PC-9 (cell line): ENCODE results near the gene TVP23A. TPM values are rescaled to one million over a fixed set of nuclear protein-coding genes. Genes with fewer than 3 reads are reported as not detected.

Source experiments
- BruUV-seq: library from RNA; stranded (reverse); fragments of 400-500 nt; replicated peaks from 2 replicates; lab custom pipeline; 2021; lab: Mats Ljungman, UMichigan
- CTCF ChIA-PET: fragments of 300-600 bp; sonication (Branson Sonifier 250); formaldehyde crosslinking; loops from one replicate; lab custom pipeline; 2022; ENCODE audit warnings: antibody characterized with exemption; lab: Charles Lee
- POLR2A ChIA-PET: fragments of 300-600 bp; sonication (Branson Sonifier 250); formaldehyde crosslinking; loops from one replicate; lab custom pipeline; 2022; ENCODE audit warnings: antibody characterized with exemption; ENCODE audit not compliant: unreplicated experiment; lab: Charles Lee
- DNase-seq, 2 experiments: peaks; one replicate each; pipeline versions ENCODE4 v3.0.0 to v3.0.0-alpha.2; 2015 to 2022; ENCODE audit warnings: mixed read lengths in 1 of 2
- H2AFZ ChIP-seq: fragments of 200-600 bp; sonication (generic); 2 replicates; pipeline ENCODE4 v1.8.1; 2017; ENCODE audit warnings: antibody characterized with exemption
- H3F3A ChIP-seq: fragments of 200-600 bp; sonication (generic); 2 replicates; pipeline ENCODE4 v1.8.1; 2017; ENCODE audit warnings: antibody characterized with exemption, mild to moderate bottlenecking, low read depth; ENCODE audit not compliant: insufficient read depth
- H3K27ac ChIP-seq: fragments of 200-600 bp; sonication (generic); 2 replicates; pipeline ENCODE4 v1.6.1; 2016; ENCODE audit warnings: mixed run types
- H3K27me3 ChIP-seq: fragments of 200-600 bp; sonication (generic); 2 replicates; pipeline ENCODE4 v1.6.1; 2016; ENCODE audit warnings: low read depth, mixed run types; ENCODE audit not compliant: insufficient read depth
- H3K36me3 ChIP-seq: fragments of 200-600 bp; sonication (generic); 2 replicates; pipeline ENCODE4 v1.6.1; 2016; ENCODE audit warnings: low read depth, mixed run types
- H3K4me1 ChIP-seq: fragments of 200-600 bp; sonication (generic); replicated peaks from 2 replicates; pipeline ENCODE4 v1.6.1; 2016; ENCODE audit warnings: mixed run types; ENCODE audit not compliant: insufficient read depth
- H3K4me2 ChIP-seq: fragments of 200-600 bp; sonication (generic); 2 replicates; pipeline ENCODE4 v1.6.1; 2017; ENCODE audit warnings: mixed run types
- H3K4me3 ChIP-seq: fragments of 200-600 bp; sonication (generic); 2 replicates; pipeline ENCODE4 v1.6.1; 2016; ENCODE audit warnings: mixed run types
- H3K79me2 ChIP-seq: fragments of 200-600 bp; sonication (generic); 2 replicates; pipeline ENCODE4 v1.6.1; 2017; ENCODE audit warnings: low read depth, mixed run types
- H3K9me2 ChIP-seq: fragments of 200-600 bp; sonication (generic); 2 replicates; pipeline ENCODE4 v1.8.1; 2017; ENCODE audit warnings: mild to moderate bottlenecking; ENCODE audit not compliant: insufficient read depth
- H3K9me3 ChIP-seq: fragments of 200-600 bp; sonication (generic); 2 replicates; pipeline ENCODE4 v1.8.1; 2016; ENCODE audit warnings: low read depth; ENCODE audit not compliant: insufficient read depth
- H4K20me1 ChIP-seq: fragments of 200-600 bp; sonication (generic); 2 replicates; pipeline ENCODE4 v1.8.1; 2017; ENCODE audit not compliant: insufficient read depth
- EZH2 ChIP-seq: fragments of 200-600 bp; sonication (generic); IDR thresholded peaks from 2 replicates; pipeline ENCODE4 v1.8.0; 2017; ENCODE audit warnings: antibody characterized with exemption, low read depth
- intact Hi-C: fragments of 100-400 bp; cut with micrococcal nuclease; formaldehyde crosslinking; loops from one replicate; pipeline ENCODE4 v1.10.0; 2022; ENCODE audit not compliant: unreplicated experiment
- total RNA-seq: library from RNA; stranded (reverse); gene quantifications from 2 replicates; pipeline ENCODE4 v1.2.3, GENCODE V29; 2021
- TF ChIP-seq, protein P1 (sequence below): fragments of 200-600 bp; sonication (generic); conservative IDR thresholded peaks from 2 replicates; pipeline ENCODE4 v1.6.1; 2017; ENCODE audit warnings: mixed run types, antibody characterized with exemption, mild to moderate bottlenecking, moderate library complexity

The TVP23A gene
- total RNA-seq, 1 experiment from 2014 or later = not detected

DNA sequence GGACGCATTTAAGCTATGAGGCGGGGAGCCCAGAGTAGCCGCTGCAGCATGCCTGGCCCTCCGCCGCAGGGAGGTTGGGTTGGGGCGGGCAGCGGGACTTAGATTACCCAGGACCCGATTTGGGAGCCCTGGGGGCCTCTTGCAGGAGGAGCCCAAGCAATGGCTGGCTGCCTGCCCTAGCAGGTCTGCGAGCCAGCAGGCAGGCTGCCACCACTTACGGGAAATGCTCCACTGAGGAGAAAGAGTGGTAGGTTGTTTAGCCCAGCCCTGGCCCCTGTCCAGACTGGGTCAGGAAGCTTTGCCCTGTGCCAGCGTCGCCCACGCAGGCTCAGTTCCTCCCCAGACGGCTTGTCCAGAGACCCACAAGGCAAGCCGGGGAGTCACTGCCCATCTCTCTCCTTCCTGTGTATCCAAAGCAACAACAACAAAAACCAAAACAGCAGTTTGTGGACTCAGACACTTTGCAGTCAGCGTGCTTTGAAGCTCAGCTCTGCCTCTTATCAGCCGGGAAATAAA is 10.3 kb upstream of the TVP23A start:
- no peak overlapping the region for H3K27ac ChIP-seq
- intact Hi-C loops = loop anchor here (10.0 kb wide), 1 partner anchor 74 kb away; no protein-coding TSS in a partner anchor
- CTCF ChIA-PET = interaction anchor here (0.6 kb wide), 1 partner anchor 173 kb away, joined by 3 read pairs; no protein-coding TSS in a partner anchor

GRCh38 chr16:10827691-10828341 is 9.2 kb upstream of the TVP23A start:
- Histone ChIP-seq H3K4me3 (no peak overlapping the region), H3K27ac (no peak overlapping the region), H3K9me3 (no peaks in the 10 kb centered on the region), H4K20me1 (no peaks in the 10 kb centered on the region), H3K27me3 (no peaks in the 10 kb centered on the region; the same call in 1 of the 2 replicates), H3K9me2 (no peaks in the 10 kb centered on the region), H3K36me3 (no peaks in the 10 kb centered on the region), H3K4me1 (no peaks in the 10 kb centered on the region; the same call in 1 of the 2 replicates), H3K4me2 (no peak overlapping the region), H3F3A (no peaks in the 10 kb centered on the region), H3K79me2 (no peaks in the 10 kb centered on the region), H2AFZ (no peak overlapping the region)
- TF ChIP-seq, protein P1, sequence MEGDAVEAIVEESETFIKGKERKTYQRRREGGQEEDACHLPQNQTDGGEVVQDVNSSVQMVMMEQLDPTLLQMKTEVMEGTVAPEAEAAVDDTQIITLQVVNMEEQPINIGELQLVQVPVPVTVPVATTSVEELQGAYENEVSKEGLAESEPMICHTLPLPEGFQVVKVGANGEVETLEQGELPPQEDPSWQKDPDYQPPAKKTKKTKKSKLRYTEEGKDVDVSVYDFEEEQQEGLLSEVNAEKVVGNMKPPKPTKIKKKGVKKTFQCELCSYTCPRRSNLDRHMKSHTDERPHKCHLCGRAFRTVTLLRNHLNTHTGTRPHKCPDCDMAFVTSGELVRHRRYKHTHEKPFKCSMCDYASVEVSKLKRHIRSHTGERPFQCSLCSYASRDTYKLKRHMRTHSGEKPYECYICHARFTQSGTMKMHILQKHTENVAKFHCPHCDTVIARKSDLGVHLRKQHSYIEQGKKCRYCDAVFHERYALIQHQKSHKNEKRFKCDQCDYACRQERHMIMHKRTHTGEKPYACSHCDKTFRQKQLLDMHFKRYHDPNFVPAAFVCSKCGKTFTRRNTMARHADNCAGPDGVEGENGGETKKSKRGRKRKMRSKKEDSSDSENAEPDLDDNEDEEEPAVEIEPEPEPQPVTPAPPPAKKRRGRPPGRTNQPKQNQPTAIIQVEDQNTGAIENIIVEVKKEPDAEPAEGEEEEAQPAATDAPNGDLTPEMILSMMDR = no peak
- no peak for TF ChIP-seq EZH2
- BruUV-seq = no TSS peak
- ChIA-PET CTCF (no interaction called here), POLR2A (interaction anchor here (0.6 kb wide), 1 partner anchor 115 kb away, joined by 4 read pairs; the partner anchor contains the start of gene DEXI)
- intact Hi-C loops = loop anchor here (10.0 kb wide), 1 partner anchor 73 kb away; no protein-coding TSS in a partner anchor
- DNase-seq = no peak

More for the DNA sequence above, 10.3 kb upstream of the TVP23A start:
- no peaks in the 10 kb centered on the region for H3K36me3 ChIP-seq
- no peaks in the 10 kb centered on the region for H4K20me1 ChIP-seq
- BruUV-seq = no TSS peak
- H3K79me2 ChIP-seq = no peaks in the 10 kb centered on the region
- no peak overlapping the region for H3K4me3 ChIP-seq
- H3K4me2 ChIP-seq = no peak overlapping the region
- H2AFZ ChIP-seq = no peak overlapping the region
- DNase-seq = peak in 1 of 2 experiments; percentile 78
- no peaks in the 10 kb centered on the region; the same call in 1 of the 2 replicates for H3K4me1 ChIP-seq
- TF ChIP-seq, protein P1 = no peak
- TF ChIP-seq EZH2 = no peak
- H3K9me3 ChIP-seq = no peaks in the 10 kb centered on the region
- POLR2A ChIA-PET = no interaction called here
- H3K27me3 ChIP-seq = no peaks in the 10 kb centered on the region; the same call in 1 of the 2 replicates
- H3F3A ChIP-seq = no peaks in the 10 kb centered on the region
- H3K9me2 ChIP-seq = no peaks in the 10 kb centered on the region

DNA sequence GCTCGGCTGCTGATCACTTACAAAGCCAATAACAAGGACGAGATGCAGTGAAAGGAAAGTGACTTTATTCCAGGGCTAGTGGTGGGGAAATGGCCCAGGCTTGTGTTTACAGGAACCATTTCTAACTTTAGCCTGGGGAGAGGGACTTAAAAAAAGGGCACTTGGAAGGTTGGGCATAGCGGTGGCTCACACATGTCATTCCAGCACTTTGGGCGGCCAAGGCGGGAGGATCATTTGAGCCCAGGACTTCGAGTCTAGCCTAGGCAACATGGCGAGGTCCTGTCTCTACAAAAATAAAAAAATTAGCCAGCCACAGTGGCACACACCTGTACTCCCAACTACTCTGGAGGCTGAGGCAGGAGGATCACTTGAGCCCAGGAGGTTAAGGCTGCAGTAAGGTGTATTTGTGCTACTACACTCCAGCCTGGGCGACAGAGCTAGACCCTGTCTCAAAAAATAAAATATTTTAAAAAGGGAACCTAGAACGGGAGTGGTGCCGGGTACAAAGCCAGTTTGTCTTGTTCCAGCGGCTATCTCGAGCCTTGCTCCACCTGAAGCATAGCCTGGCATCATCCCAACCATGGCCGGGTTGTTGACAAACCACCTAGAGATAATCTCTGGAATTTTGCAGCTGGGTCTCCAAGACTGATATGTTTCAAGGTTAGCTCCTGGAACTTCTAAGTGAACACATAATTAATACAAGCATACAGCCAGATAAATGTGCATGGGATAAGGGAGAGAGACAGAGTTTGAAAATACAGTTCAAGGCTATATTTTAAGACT is 5.7 kb upstream of the TVP23A start:
- Histone ChIP-seq H3K4me2 (peak overlapping the region; percentile 7; the same call in 1 of the 2 replicates), H3F3A (no peaks in the 10 kb centered on the region), H3K27ac (no peak overlapping the region), H2AFZ (no peak overlapping the region), H3K9me2 (no peaks in the 10 kb centered on the region), H3K36me3 (no peaks in the 10 kb centered on the region), H3K27me3 (no peaks in the 10 kb centered on the region; the same call in 1 of the 2 replicates), H3K4me1 (no peaks in the 10 kb centered on the region; the same call in 1 of the 2 replicates), H4K20me1 (no peaks in the 10 kb centered on the region), H3K79me2 (no peaks in the 10 kb centered on the region), H3K4me3 (no peak overlapping the region), H3K9me3 (no peaks in the 10 kb centered on the region)
- ChIA-PET CTCF (interaction anchor here (0.6 kb wide), 1 partner anchor 154 kb away, joined by 3 read pairs; no protein-coding TSS in a partner anchor), POLR2A (no interaction called here)
- peak; percentile 51 to 74 for DNase-seq
- intact Hi-C loops = loop anchor here (10.0 kb wide), 1 partner anchor 70 kb away; no protein-coding TSS in a partner anchor
- BruUV-seq = no TSS peak
- TF ChIP-seq, protein P1 = no peak
- no peak for TF ChIP-seq EZH2
